ENCODE data around the gene RCSD1.

Gene RCSD1

GRCh38 chr1:167747988-167748387 is 118.0 kb downstream of the RCSD1 start:
- no peak for DNase-seq (ENCODE audit: low spot score)
- ChIA-PET POLR2A (ENCODE audit: low non-redundant PET) (no interaction called here), CTCF (interaction anchor here (1.2 kb wide), 1 partner anchor 55 kb away, joined by 8 read pairs; no protein-coding TSS in a partner anchor)
- no peak for TF ChIP-seq CTCF (conservative IDR thresholded peaks at IDR 0.05; ENCODE audit: low read depth)
- H3K27ac ChIP-seq = no peak overlapping the region

- no peak overlapping the region for H3K27ac ChIP-seq
- CTCF ChIA-PET = interaction anchor here (0.6 to 1.2 kb wide), 2 partner anchors 12 to 54 kb away, joined by 4 to 8 read pairs; no protein-coding TSS in a partner anchor
- TF ChIP-seq CTCF (conservative IDR thresholded peaks at IDR 0.05; ENCODE audit: low read depth) = no peak
- no peak for DNase-seq (ENCODE audit: low spot score)
- POLR2A ChIA-PET (ENCODE audit: low non-redundant PET) = no interaction called here
These were observed 118.9 kb downstream of the RCSD1 start for GRCh38 chr1:167748906-167749305.

GRCh38 chr1:167749741-167750140 is 119.7 kb downstream of the RCSD1 start:
- H3K27ac ChIP-seq = peak overlapping the region; percentile 31
- POLR2A ChIA-PET (ENCODE audit: low non-redundant PET) = no interaction called here
- CTCF ChIA-PET = interaction anchor here (0.6 kb wide), 1 partner anchor 416 kb away, joined by 3 read pairs; no protein-coding TSS in a partner anchor
- no peak for DNase-seq (ENCODE audit: low spot score)
- no peak for TF ChIP-seq CTCF (conservative IDR thresholded peaks at IDR 0.05; ENCODE audit: low read depth)

- no peak for TF ChIP-seq CTCF (conservative IDR thresholded peaks at IDR 0.05; ENCODE audit: low read depth)
- DNase-seq (ENCODE audit: low spot score) = no peak
- ChIA-PET POLR2A (ENCODE audit: low non-redundant PET) (no interaction called here), CTCF (no interaction called here)
- H3K27ac ChIP-seq = no peak overlapping the region
These were observed 120.6 kb downstream of the RCSD1 start for GRCh38 chr1:167750641-167751040.

- POLR2A ChIA-PET (ENCODE audit: low non-redundant PET) = no interaction called here
- CTCF ChIA-PET = no interaction called here
- DNase-seq (ENCODE audit: low spot score) = no peak
- peak overlapping the region; percentile 74 for H3K27ac ChIP-seq
- TF ChIP-seq CTCF (conservative IDR thresholded peaks at IDR 0.05; ENCODE audit: low read depth) = no peak
These were observed 121.6 kb downstream of the RCSD1 start for GRCh38 chr1:167751676-167752075.

GRCh38 chr1:167752219-167752985 is 122.4 kb downstream of the RCSD1 start:
- DNase-seq (ENCODE audit: low spot score) = peak; percentile 34
- H3K27ac ChIP-seq = peak overlapping the region; percentile 72
- CTCF ChIA-PET = no interaction called here
- TF ChIP-seq CTCF (conservative IDR thresholded peaks at IDR 0.05; ENCODE audit: low read depth) = no peak
- POLR2A ChIA-PET (ENCODE audit: low non-redundant PET) = interaction anchor here (0.5 kb wide), 1 partner anchor 39 kb away, joined by 3 read pairs; no protein-coding TSS in a partner anchor
